Ramos (cell line): Measurements from ENCODE around the gene MYO15B.
"Not testable (repeated sequence)": the region's sequence is repeated elsewhere in the genome, so short reads cannot be mapped to it uniquely, and the experiment has no call there.

Experiments used
- in situ Hi-C: fragments of 300-500 bp; cut with MboI; formaldehyde crosslinking; loops from one replicate; pipeline ENCODE4 v1.14.3; 2022; ENCODE audit warnings: low sequenced_read_pairs; ENCODE audit not compliant: unreplicated experiment

MYO15B gene

DNA sequence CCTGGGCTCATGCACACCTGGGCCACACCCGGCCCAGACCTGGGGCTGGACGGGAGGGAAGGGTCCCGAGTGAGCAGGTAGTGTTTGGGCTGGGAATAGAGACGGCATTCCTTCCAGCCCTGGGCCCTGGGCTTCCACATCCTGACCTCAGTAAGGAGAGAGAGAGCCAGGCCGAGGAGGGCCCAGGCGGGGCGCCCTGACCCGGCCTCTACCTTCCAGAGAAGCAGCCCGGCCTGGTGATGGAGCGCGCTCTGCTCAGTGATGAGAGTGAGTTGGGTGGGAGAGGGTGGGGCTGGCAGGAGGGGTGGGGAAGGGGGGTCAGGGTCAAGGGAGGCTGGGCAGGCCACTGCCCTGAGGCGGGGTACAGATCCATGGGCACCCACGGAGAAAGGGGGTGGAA is 13.6 kb upstream of the MYO15B start:
- in situ Hi-C loops: no loop called here

DNA sequence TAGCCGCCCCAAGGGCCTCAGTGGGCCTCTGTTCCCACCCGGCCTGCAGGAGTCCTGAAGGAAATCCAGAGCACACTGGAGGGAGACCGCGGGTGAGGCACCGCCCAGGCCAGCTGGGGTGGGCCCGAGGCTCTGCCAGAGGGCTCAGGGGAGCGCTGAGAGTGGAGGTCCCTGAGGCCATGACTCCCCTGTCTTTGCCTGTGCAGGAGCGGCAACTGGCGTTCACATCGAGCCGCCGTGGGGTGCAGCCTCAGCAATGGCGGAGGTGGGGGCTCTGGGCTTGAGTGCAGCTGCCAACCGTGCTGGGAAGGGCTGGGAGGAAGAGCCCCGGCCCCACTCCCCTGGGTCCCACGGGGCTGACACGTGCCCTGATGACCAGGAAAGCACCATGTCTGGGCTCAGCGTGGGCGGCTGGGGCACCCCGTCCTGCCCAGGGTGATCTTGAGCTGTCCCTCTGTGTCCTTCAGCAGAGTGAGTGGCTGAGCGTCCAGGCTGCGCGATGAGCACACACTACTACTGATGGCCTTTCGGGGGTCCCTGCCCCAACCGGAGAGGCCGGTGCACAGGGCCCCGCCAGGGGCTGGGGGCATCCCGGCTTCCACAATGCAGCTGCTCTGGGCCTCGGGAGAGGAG is 13.1 kb upstream of the MYO15B start:
- in situ Hi-C loops: no loop called here

DNA sequence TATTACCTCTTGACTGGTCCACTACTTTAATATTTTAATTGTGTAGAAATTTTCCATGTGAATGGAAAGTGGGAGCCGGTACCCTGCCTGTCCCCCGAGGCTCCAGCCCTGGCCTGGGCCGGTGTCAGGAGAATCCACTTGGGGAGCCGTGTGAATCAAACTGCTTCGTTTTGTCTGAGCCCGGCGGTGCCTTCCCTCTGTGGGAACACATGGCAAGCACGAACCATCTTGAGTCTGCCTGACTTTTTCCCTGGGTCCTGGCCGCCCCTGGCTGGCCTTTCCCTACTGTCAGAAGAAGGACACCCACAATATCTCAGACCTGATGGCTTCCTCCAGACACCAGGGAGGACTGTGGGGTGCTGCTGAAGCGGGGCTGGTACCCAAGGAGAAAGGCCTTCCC is 12.4 kb upstream of the MYO15B start:
- in situ Hi-C loops: no loop called here

DNA sequence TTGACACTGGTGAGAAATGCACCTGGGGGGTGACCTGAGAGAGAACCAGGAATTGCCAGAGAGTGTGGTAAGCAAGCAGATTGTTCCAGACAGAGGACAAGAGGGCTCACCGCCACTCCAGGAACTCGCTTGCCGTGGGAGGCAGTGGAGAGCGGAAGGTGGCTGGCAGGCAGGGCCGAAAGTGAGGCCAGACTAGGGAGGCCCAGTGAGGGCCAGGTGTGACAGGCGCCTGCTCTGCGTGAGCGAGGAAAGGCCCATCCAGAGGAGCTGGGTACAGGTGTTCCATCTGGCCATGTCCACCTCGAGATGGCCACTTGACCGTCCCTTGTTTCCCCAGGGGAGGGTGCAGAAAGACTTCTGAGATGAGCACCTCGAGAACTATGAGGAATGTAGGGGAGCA is 11.9 kb upstream of the MYO15B start:
- in situ Hi-C loops: no loop called here

DNA sequence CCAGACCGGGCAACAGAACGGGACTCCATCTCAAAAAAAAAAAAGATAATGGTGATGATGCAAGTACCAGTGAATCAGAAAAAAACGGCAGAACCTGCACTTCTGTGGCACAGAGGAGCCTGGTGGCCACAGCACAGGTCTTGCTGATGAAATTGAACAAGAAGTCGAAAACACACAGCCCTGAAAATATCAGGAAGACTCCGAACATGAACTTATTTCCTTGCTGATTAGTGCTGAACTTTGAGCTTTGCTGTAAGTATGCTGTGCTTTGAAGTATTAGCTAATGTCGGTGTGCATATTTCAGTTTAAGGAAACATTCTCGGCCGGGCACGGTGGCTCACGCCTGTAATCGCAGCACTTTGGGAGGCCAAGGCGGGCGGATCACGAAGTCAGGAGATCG is 10.9 kb upstream of the MYO15B start:
- in situ Hi-C loops: no loop called here

DNA sequence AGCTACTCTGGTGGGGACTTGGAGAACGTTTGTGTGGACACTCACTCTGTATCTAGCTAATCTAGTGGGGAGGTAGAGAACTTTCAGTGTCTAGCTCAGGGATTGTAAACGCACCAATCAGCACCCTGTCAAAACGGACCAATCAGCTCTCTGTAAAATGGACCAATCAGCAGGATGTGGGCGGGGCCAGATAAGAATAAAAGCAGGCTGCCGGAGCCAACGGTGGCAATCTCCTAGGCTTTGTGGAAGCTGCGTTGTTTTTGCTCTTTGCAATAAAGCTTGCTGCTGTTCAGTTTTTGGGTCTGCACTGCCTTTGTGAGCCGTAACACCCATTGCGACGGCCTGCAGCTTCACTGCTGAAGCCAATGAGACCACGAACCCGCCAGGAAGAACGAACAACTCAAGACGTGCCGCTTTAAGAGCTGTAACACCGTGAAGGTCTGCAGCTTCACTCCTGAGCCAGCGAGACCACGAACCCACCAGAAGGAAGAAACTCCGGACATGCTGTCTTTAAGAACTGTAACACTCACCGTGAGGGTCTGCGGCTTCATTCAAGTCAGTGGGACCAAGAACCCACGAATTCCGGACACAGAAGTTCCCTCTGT is 6.4 kb upstream of the MYO15B start:
- in situ Hi-C loops: not testable (repeated sequence)

DNA sequence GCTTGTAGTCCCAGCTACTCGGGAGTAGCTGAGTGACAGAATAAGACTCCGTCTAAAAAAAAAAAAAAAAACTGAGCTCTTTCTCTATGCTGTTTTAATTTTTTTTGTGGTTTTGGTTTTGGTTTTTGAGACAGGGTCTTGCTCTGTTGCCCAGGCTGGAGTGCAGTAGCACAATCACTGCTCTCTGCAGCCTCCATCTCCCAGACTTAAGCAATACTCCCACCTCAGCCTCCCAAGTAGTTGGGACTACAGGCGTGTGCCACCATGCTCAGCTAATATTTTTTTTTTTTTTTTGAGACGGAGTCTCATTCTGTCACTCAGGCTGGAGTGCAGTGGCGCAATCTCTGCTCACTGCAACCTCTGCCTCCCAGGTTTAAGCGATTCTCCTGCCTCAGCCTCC is 4.4 kb upstream of the MYO15B start:
- in situ Hi-C loops: not testable (repeated sequence)

DNA sequence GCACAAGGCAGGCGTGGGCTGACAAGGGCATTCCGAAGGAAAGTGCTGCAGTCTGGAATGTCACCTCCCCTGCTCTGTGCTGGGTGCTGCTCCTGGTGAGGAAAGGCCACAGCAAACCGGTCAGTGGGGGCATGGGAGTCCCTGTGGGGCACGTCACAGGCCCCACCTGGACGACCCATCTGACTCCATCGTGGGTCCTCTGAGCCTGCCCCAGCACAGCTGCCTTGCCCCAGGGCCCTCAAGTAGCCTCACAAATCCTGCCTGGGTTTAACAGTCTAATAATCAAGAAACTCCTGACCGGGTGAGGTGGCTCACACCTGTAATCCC is 2.8 kb upstream of the MYO15B start:
- in situ Hi-C loops: no loop called here

DNA sequence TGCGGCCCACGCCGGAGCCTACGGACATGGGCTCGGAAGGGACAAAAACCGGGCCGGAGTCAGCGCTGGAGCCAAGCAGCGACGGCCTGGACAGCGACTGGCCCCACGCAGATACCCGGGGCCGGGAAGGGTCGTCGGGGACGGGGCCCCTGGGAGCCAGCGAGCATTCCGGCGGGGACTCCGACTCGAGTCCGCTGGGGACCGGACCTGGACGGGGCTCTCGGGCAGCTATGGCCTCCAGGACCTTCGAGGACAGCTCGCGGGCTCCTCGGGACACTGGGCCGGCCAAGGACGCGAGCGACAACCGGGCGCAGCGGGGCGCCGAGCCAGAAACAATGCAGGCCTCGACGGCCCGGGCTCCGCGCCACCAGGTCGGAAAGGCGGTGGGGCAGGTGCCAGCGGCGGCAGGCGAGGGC is 1.0 kb downstream of the MYO15B start:
- in situ Hi-C loops: no loop called here

DNA sequence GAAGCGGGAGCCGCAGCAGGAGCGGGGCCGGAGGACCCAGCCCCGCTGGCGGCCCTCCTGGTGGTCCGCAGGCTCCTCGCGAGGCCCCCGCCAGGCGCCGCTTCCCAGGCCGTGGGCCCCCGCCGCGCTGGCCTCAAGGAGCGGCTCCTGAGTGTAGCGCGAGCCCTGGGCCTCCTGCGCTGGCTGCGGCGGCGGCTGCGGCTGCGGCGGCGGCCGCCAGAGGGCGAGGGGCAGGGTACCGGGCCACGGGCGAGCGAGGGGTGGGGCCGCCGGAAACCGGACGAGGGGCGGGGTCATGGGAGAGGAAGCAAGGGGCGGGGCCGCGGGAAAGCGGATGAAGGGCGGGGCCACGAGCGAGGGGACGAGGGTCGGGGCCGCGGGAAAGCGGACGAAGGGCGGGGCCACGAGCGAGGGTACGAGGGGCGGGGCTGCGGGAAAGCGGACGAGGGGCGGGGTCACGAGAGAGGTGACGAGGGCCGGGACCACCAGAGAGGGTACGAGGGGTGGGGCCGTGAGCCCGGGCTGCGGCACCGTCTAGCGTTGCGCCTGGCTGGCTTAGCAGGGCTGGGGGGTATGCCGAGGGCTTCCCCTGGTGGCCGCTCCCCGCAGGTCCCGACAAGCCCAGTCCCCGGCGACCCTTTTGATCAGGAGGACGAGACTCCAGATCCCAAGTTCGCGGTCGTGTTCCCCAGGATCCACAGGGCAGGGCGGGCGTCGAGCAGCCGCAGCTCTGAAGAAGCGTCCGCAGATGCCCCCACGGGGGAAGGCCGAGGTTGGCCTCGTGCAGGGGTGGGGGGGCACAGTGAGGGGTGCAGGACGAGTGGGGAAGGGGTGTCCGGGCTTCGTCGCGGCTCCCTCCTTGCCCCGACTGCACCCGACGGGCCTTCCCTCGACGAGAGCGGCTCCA is 1.7 kb downstream of the MYO15B start:
- in situ Hi-C loops: no loop called here

DNA sequence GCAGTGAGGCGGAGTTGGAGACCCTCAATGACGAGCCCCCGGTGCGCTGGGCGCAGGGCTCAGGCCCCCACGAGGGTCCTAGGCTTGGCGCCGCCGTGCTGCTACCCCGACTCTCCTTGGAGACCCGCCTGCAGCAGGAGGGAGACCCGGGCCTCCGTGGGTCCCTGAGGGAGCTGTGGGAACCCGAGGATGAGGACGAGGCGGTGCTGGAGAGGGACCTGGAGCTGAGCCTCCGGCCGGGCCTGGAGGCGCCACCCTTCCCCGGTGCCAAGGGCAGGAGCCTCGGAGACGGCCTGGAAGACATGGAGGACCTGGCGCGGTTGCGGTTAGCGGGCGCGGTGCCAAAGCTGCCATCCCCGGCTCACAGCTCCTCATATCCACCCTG is 2.3 kb downstream of the MYO15B start:
- in situ Hi-C loops: no loop called here

DNA sequence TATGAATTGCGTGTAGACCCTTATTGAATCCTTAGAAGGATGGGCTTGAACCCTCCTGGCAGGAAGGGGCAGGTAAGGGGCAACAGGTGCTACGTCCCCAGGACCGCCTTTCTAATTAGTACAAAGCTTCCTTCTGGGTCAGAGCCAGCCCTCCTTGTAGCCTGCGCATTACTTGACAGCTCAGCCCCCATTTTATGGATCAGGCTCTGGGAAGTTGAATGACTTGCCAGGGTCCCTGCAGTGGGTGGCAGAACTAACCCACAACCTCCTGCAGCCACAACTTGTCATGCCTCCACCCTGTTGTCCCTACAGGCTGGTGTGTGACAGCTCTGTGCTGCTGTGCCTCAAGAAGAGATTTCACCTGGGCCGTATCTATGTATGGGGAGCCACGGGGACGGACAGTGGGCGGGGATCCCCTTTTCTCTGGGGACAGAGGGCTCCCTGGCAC is 2.7 kb downstream of the MYO15B start:
- in situ Hi-C loops: no loop called here

DNA sequence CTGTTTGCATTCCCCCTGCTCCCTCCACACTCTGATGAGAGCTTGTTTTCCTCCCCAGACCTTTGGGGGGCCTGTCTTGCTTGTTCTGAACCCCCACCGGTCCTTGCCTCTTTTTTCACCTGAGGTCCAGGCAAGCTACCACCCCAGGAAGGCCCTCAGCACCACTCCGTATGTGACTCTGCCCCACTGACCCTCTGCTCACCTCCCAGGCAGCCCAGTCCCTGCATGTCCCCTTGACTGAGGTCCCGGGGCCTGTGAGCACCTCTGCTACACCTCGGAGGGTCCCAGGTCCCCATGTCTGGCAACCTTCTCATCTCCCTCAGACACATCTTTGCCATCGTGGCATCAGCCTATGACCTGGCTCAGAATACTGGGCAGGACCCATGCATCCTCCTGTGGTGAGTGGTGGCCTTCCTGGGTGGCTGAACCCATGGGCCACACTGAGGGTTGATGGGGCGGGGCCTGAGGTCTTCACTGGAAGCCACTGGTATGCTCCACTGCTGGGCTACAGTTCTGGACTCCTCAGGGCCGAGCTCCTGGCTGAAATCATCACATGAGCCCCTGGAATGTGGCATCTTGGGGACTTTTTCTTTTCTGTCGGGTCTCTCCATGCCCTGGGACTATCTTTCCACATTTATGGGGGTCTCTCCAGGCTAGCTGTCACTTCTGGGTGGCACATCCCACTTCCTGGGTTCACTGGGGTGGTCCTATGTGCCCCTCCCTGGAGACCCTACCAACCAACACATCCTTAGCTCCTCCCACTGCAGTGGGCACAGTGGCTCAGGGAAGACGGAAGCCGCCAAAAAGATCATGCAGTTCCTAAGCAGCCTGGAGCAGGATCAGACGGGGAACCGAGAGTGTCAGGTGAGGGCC is 3.5 kb downstream of the MYO15B start:
- in situ Hi-C loops: no loop called here

DNA sequence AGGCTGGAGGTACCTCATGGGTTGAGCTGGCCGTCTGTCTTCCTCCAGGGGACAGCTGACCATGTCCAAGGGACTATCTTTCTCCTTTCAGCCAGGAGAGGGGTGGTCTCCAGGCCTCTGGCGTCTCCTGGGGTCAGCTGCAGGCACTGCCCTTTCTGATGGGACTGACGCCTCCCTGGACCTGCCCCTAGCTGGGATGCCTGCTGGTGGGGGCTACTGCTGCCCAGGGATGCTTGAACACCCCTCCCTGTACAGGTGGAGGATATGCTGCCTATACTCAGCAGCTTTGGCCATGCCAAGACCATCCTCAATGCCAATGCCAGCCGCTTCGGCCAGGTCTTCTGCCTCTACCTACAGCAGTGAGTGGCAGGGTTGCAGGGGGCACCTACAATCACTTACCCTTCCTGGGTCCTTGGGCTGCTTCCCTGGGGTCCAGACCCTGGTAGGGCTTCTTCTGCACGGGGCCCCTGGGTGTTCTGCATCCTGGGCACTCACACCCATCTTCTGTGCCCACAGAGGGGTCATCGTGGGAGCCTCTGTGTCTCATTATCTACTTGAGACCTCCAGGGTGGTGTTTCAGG is 4.2 kb downstream of the MYO15B start:
- in situ Hi-C loops: no loop called here

DNA sequence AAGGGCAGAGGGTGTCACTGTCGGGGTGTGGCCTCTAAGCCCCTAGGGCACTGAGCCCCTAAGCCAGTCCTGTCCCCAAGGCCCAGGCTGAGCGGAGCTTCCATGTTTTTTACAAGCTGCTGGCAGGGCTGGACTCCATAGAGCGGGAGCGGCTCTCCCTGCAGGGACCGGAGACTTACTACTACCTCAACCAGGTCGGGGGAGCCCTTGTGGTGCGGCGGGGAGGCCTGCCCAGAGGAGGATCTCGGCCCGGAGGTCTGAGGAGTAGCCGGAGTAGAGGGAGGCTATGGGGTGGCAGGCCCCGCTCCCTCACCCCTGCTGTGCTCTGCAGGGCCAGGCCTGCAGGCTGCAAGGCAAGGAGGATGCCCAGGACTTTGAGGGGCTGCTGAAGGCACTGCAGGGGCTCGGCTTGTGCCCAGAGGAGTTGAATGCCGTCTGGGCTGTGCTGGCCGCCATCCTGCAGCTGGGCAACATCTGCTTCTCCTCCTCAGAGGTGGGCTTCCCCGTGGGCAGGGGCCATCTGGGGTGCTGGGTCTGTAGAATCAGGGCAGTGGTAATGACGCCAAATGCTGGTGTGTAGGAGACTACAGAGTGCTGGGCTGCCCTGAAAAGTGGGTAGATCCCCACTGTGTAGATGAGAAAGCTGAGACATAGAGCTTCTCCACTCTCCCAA is 4.9 kb downstream of the MYO15B start:
- in situ Hi-C loops: no loop called here

DNA sequence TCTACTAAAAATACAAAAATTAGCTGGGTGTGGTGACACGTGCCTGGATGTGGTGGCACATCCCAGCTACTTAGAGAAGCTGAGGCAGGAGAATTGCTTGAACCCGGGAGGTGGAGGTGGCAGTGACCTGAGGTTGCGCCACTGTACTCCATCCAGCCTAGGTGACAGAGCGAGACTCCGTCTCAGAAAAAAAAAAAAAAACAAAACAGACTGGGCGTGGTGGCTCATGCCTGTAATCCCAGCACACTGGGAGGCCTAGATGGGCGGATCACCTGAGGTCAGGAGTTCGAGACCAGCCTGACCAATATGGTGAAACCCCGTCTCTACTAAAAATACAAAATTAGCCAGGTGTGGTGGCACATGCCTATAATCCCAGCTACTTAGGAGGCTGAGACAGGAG is 5.8 kb downstream of the MYO15B start:
- in situ Hi-C loops: not testable (repeated sequence)

DNA sequence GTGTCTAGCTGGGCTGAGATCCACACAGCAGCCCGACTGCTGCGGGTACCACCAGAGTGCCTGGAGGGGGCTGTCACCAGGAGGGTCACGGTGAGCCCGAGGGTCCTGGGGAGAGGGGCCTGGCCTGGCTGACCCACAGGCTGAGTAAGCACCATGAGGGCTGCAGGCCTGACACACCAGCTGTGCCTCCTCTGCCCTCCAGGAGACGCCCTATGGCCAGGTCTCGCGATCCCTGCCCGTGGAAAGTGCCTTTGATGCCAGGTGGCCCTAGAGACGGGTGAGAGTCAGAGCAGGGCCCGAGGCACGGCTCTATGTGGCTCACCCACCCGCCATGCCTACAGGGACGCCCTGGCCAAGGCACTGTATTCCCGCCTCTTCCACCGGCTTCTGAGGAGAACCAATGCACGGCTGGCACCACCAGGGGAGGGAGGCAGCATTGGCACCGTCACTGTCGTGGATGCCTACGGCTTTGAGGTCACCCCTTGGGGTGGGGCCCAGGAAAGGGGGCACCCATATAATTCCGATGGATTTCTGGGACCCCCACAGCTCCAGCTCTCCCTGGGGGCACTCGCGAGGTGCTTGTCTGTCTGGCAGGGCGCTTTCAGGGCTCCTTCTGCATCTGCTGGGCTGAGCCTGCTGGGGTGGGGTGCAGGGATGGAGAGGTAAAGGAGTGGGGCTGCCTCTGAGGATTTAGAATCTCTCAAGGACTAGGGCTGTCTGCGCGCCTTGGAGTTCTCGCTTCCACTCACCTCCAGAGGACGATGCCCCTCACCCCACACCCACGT is 7.1 kb downstream of the MYO15B start:
- in situ Hi-C loops: no loop called here

DNA sequence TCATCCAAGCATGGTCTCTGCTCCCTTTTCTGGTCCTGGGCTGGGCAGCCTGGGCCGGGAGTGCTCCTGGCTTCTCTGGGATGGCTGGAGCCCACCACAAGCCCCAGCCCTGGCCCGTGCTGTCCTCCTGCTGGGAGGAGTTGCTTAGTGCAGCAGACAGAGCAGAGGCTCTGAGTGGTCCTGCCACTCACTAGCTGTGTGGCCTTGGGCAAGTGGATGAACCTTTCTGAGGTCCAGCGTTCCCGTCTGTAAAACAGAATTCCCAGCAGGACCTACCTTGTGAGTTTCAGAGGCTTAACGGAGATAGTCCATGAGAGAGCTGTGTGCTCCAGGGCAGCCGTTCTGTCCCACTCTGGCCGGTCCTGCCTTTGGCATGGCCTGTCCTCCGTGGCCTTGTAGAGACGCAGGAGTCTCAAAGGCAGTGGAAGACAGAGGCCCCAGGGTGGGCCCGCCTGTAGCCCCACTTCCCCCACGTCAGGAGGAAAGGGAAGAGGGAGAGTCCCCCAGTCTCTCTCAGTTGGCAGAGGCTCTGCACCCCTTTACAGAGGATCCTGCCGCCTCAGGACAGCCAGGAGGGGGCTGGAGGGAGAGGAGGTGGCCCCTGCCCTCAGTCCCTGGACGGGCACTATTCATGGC is 7.8 kb downstream of the MYO15B start:
- in situ Hi-C loops: no loop called here
